Adrenal gland (tissue), 5 donors: ENCODE data around the gene FASN.

ENCODE experiments used
- CTCF ChIP-seq, 6 experiments: fragments of 450-650 bp in 4 of 6; fragments of 200-600 bp in 2 of 6; sonication (generic) in 1 of 6; IDR thresholded peaks; 1 replicate in 5 of 6; 2 replicates in 1 of 6; pipeline versions ENCODE4 v1.5.1 to v1.8.0; 2016 to 2021; ENCODE audit warnings: antibody characterized with exemption in 6 of 6, mild to moderate bottlenecking in 2 of 6, moderate library complexity in 1 of 6
- POLR2A ChIP-seq, 2 donors: fragments of 450-650 bp; IDR thresholded peaks; one replicate each; pipeline ENCODE4 v1.6.1; 2017; ENCODE audit warnings: antibody characterized with exemption in 2 of 2, mild to moderate bottlenecking in 2 of 2, moderate library complexity in 1 of 2
- donor health status: DM: no; HTN: no; CAD: no.

GRCh38 chr17:82029391-82029790, 68.6 kb downstream of the FASN start:
- no peak for TF ChIP-seq CTCF (IDR thresholded peaks at IDR 0.05)
- no peak for TF ChIP-seq POLR2A (IDR thresholded peaks at IDR 0.05)
